K562 (cell line): Measurements from ENCODE around the gene SH3TC1. TPM values are rescaled to one million over a fixed set of nuclear protein-coding genes. Genes with fewer than 3 reads are reported as not detected.

Experiments used
- CTCFL ChIP-seq: IDR thresholded peaks from 2 replicates; pipeline ENCODE4 v1.6.1; 2011; ENCODE audit warnings: borderline replicate concordance, low read depth, mild to moderate bottlenecking, moderate library complexity, low read length; ENCODE audit not compliant: insufficient read depth, poor library complexity, severe bottlenecking
- ELF1 ChIP-seq: fragments of 200-800 bp; sonication (Bioruptor generic); IDR thresholded peaks from 2 replicates; pipeline ENCODE4 v1.6.1; 2016; ENCODE audit warnings: missing genetic modification characterization, missing compliant biosample characterization
- KHSRP ChIP-seq: fragments of 450-650 bp; IDR thresholded peaks from 2 replicates; pipeline ENCODE4 v1.6.1; 2017
- NR3C1 ChIP-seq: sonication (generic); formaldehyde crosslinking; IDR thresholded peaks from 2 replicates; pipeline ENCODE4 v1.8.1; 2022; ENCODE audit warnings: missing genetic modification reagents
- RBM14 ChIP-seq: fragments of 200-400 bp; formaldehyde crosslinking; IDR thresholded peaks from 2 replicates; pipeline ENCODE4 v1.6.1; 2018; ENCODE audit warnings: low read depth, mild to moderate bottlenecking, low read length, moderate library complexity, borderline replicate concordance; ENCODE audit not compliant: insufficient read depth
- SNIP1 ChIP-seq: fragments of 450-650 bp; IDR thresholded peaks from 2 replicates; pipeline ENCODE4 v1.7.1; 2017; ENCODE audit warnings: low read depth, mild to moderate bottlenecking
- YY1 ChIP-seq, 3 experiments: IDR thresholded peaks; 2 replicates each; pipeline ENCODE4 v1.6.1; 2011; ENCODE audit warnings: low read length in 2 of 3, mild to moderate bottlenecking in 2 of 3, moderate library complexity in 2 of 3, borderline replicate concordance in 1 of 3, control low read depth in 1 of 3, low read depth in 1 of 3; ENCODE audit not compliant: insufficient read depth in 3 of 3, insufficient replicate concordance in 2 of 3, control insufficient read depth in 1 of 3, insufficient read length in 1 of 3; ENCODE audit errors: extremely low read depth in 1 of 3
- ZBTB8A ChIP-seq: fragments of 450-650 bp; IDR thresholded peaks from 2 replicates; pipeline ENCODE4 v1.6.1; 2018; ENCODE audit warnings: mild to moderate bottlenecking, moderate library complexity; ENCODE audit not compliant: partially characterized antibody
- ZNF609 ChIP-seq: sonication (generic); formaldehyde crosslinking; IDR thresholded peaks from 2 replicates; pipeline ENCODE4 v1.8.1; 2023; ENCODE audit warnings: missing genetic modification reagents, mild to moderate bottlenecking, borderline replicate concordance
- polyA plus RNA-seq, 8 experiments: library from polyadenylated mRNA; depleted of rRNA in 4 of 8; stranded (reverse) in 5 of 8; unstranded in 3 of 8; fragments of >200 nt; fragmentation: Nextera tagmentation in 2 of 8; fragmentation: Illumina TruSeq in 1 of 8; extraction: Ambion mirVana in 2 of 8; extraction: Trizol in 1 of 8; gene quantifications; 2 replicates each; pipeline versions ENCODE4 v1.2.1 to v1.2.3, GENCODE V29; 2011 to 2014; ENCODE audit warnings: inconsistent platforms in 1 of 8, missing spikeins in 1 of 8
- total RNA-seq, 7 experiments: library from RNA; depleted of rRNA in 6 of 7; stranded (reverse); fragments of >200 nt in 6 of 7; fragmentation: Illumina TruSeq in 2 of 7; extraction: Trizol in 2 of 7; gene quantifications; 2 replicates each; pipeline versions ENCODE4 v1.2.1 to v1.2.3, GENCODE V29; 2011 to 2021; ENCODE audit warnings: low replicate concordance in 1 of 7
- TF ChIP-seq, protein P1 (sequence below): fragments of 450-650 bp; formaldehyde crosslinking; conservative IDR thresholded peaks from 2 replicates; pipeline ENCODE4 v1.4.0; 2022; ENCODE audit warnings: mild to moderate bottlenecking, missing genetic modification characterization

SH3TC1 gene
- total and polyA plus RNA-seq, 9 of the 15 experiments (the other 6 are each of a cell fraction or from before 2014, with no cell fraction given) = 0.04 to 2.1 (median 0.48) TPM; not detected in 1

DNA sequence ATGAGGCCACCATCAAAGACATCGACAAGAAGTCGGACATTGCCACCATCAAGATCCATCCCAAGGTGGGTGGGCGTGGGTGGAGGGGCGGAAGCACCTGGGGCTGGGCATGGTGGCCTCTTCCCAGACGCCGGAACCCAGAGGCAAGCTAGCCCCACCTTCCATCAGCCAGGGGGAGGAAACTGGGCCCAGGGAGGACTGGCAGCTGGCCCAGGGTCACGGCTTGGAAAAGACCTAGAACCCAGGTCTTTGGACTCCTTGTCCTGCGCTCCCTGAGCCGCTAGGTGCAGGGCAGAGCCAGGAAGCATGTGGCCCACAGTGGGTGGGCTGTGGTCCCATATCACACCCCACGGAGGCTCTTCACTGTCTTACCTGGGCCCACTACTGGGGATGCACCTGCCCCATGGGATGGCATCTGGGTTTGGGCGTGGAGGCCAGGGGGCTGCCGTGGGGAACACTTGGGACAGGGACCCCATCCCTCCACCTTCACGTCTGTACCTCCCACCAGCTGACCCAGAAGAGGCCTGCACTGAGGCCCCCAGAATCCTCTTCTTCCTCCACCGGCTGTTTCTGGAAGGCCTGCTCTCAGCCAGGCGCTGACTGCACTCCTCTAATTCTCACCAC, 87.7 kb downstream of the SH3TC1 start (continued):
- TF ChIP-seq NR3C1 (CRISPR knock-in tag) (no peak), ZNF609 (no peak), SNIP1 (no peak), RBM14 (no peak), CTCFL (no peak), KHSRP (no peak), ZBTB8A (no peak), ELF1 (tag) (no peak), YY1 (IDR thresholded peaks at IDR 0.05; ENCODE audit: borderline replicate concordance in 1 of 3, control insufficient read depth in 1 of 3, extremely low read depth in 1 of 3, insufficient read depth in 3 of 3, insufficient read length in 1 of 3, insufficient replicate concordance in 2 of 3, low read depth in 1 of 3, low read length in 2 of 3) (no peak)
- TF ChIP-seq, protein P1, sequence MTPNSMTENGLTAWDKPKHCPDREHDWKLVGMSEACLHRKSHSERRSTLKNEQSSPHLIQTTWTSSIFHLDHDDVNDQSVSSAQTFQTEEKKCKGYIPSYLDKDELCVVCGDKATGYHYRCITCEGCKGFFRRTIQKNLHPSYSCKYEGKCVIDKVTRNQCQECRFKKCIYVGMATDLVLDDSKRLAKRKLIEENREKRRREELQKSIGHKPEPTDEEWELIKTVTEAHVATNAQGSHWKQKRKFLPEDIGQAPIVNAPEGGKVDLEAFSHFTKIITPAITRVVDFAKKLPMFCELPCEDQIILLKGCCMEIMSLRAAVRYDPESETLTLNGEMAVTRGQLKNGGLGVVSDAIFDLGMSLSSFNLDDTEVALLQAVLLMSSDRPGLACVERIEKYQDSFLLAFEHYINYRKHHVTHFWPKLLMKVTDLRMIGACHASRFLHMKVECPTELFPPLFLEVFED (CRISPR knock-in tag) = no peak
